Ectodermal cell (in vitro differentiated cells): Measurements from ENCODE around the gene CNBD2. TPM values are rescaled to one million over a fixed set of nuclear protein-coding genes. Genes with fewer than 3 reads are reported as not detected.
A peak's percentile ranks its signal among the peaks of the same experiment; 100 is the strongest.

Experiments used
- H3K27ac ChIP-seq: 2 replicates; pipeline ENCODE4 v1.7.0; 2013; ENCODE audit warnings: mild to moderate bottlenecking, low read depth, low read length; ENCODE audit not compliant: insufficient read depth, poor library complexity, severe bottlenecking
- H3K27me3 ChIP-seq: 2 replicates; pipeline ENCODE4 v1.7.0; 2013; ENCODE audit warnings: mild to moderate bottlenecking, low read length; ENCODE audit not compliant: insufficient read depth, control insufficient read depth, poor library complexity, severe bottlenecking
- H3K36me3 ChIP-seq: one replicate; pipeline ENCODE4 v1.7.0; 2013; ENCODE audit warnings: low read length; ENCODE audit not compliant: control insufficient read depth, insufficient read depth
- H3K4me1 ChIP-seq: one replicate; pipeline ENCODE4 v1.7.0; 2013; ENCODE audit warnings: low read length; ENCODE audit not compliant: control insufficient read depth, insufficient read depth
- H3K4me3 ChIP-seq: 2 replicates; pipeline ENCODE4 v1.7.0; 2013; ENCODE audit warnings: low read depth, low read length, control low read depth; ENCODE audit not compliant: insufficient read depth
- H3K9me3 ChIP-seq: 2 replicates; pipeline ENCODE4 v1.7.0; 2013; ENCODE audit warnings: mild to moderate bottlenecking, low read length, moderate library complexity; ENCODE audit not compliant: control insufficient read depth
- WGBS, 2 experiments: methylation state at CpG; one replicate each; pipeline ENCODE4 v1.1.7; 2013; ENCODE audit warnings: missing lambda C conversion rate in 2 of 2; 5-methylcytosine and 5-hydroxymethylcytosine counted together
- polyA plus RNA-seq, 4 experiments: library from polyadenylated mRNA; stranded (reverse); fragments of 50-300 nt; gene quantifications; one replicate each; pipeline ENCODE4 v1.2.3, GENCODE V29; 2013

The CNBD2 gene
- 6.4 TPM for polyA plus RNA-seq (2013, experiment 1 of 4)
- polyA plus RNA-seq (2013, experiment 2 of 4) = 5.6 TPM
- polyA plus RNA-seq (2013, experiment 3 of 4) = 6.5 TPM
- polyA plus RNA-seq (2013, experiment 4 of 4) = 6.4 TPM

DNA sequence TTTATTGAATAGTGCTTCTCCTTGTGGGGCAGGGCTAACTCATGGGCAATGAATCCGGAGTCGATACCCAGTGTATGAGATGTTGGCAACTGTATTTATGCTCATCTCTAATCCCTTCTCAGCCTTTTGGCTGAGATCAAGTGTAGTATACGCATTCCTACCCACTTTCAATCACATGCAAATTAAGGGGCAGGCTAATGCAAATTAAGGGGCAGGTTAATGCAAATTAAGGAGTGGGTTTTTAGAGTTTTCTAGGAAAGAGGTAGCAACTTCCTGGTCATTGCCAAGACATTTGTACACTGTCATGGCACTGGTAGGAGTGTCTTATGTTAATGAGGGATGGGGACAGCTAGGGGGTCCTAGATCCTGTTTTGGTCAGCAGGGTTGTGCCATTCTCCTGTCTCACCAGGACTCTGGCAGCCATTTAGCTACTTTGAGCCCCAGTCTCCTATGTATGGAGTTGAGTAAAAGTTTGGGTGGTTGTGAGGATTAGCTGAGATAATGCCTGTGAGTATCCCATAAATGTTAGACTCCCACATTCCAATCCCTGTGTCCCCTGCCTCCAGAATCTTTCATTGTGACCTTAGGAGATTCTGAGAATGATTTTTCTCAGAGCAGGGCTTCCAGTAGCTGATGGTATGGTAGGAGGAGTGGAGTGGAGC is at the start of gene CNBD2:
Gene CNBD2 (plus strand): TSS at position 612 of the 662 bp plus-strand sequence. CDS start 173 bp downstream, outside the sequence.
- 92 to 97% methylated on average over 3 of the region's 3 CpGs for WGBS, 2 experiments
- no peaks in the 10 kb centered on the region for H3K9me3 ChIP-seq

GRCh38 chr20:35920523-35920922 is 47.9 kb upstream of the CNBD2 start:
- WGBS, 2 experiments = 95 to 96% methylated on average over 3 of the region's 3 CpGs
- Histone ChIP-seq H3K36me3 (peaks cover 20% of the 10 kb centered on the region), H3K4me3 (no peak overlapping the region), H3K27ac (no peak overlapping the region), H3K27me3 (no peaks in the 10 kb centered on the region), H3K9me3 (no peaks in the 10 kb centered on the region), H3K4me1 (no peaks in the 10 kb centered on the region)

More for the DNA sequence above, at the start of gene CNBD2:
- no peak within 1 kb of the TSS for H3K27ac ChIP-seq
- H3K4me3 ChIP-seq = no peak within 1 kb of the TSS
- H3K4me1 ChIP-seq = no peaks in the 10 kb centered on the region
- no peaks in the 10 kb centered on the region for H3K36me3 ChIP-seq
- no peaks in the 10 kb centered on the region for H3K27me3 ChIP-seq

GRCh38 chr20:35929301-35929700 is 39.1 kb upstream of the CNBD2 start:
- 92 to 97% methylated on average over 2 of the region's 2 CpGs for WGBS, 2 experiments
- Histone ChIP-seq H3K27me3 (no peaks in the 10 kb centered on the region), H3K36me3 (peaks cover 16% of the 10 kb centered on the region), H3K4me1 (no peaks in the 10 kb centered on the region), H3K27ac (no peak overlapping the region), H3K9me3 (no peaks in the 10 kb centered on the region), H3K4me3 (no peak overlapping the region)

DNA sequence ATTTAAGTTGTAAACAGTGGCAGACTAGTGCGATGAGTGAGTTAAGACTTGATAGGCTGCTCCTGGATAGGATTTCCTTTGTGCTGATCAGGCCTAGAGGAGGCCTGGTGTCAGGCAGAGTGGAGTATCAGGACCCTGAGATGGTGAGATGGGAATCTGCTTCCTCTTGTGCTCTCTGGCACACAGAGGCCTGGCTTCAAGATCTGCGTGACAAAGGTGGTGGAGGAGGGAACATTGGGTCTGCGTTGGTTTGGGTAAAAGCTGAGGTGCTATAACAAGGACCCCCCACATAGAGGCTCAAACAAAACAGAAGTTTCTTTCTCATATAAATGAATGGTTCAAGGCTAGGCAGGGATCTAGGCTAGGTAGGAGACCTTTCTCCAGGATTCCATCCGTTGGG is 34.3 kb upstream of the CNBD2 start:
- Histone ChIP-seq H3K27ac (no peak overlapping the region), H3K4me3 (no peak overlapping the region), H3K4me1 (no peaks in the 10 kb centered on the region), H3K36me3 (peaks cover 4% of the 10 kb centered on the region), H3K9me3 (no peaks in the 10 kb centered on the region), H3K27me3 (no peaks in the 10 kb centered on the region)
- 53 to 67% methylated on average over 4 of the region's 4 CpGs for WGBS, 2 experiments

DNA sequence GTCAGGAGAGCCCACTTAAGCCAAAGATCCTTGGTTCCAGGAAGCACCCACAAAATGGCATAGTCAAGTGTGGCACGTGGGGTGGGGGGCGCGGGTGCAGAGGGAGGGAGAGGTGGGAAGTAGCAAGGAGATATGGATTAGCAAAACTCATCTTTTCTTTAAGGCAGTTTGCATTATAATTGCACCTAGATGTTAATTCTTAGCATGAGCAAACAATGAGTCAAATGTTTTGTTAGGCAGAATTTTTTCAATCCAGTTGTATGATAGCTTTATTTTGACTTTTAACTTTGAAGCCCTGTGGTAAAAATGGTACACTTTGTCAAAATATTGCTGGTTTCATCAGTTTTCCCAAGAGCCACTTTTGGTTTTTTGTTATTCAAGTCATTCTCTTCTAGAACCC is 29.1 kb upstream of the CNBD2 start:
- H3K36me3 ChIP-seq = peaks cover 11% of the 10 kb centered on the region
- no peak overlapping the region for H3K27ac ChIP-seq
- no peaks in the 10 kb centered on the region for H3K27me3 ChIP-seq
- H3K4me3 ChIP-seq = no peak overlapping the region
- WGBS, 2 experiments = 87 to 89% methylated on average over 3 of the region's 3 CpGs
- H3K4me1 ChIP-seq = no peaks in the 10 kb centered on the region
- no peaks in the 10 kb centered on the region for H3K9me3 ChIP-seq

DNA sequence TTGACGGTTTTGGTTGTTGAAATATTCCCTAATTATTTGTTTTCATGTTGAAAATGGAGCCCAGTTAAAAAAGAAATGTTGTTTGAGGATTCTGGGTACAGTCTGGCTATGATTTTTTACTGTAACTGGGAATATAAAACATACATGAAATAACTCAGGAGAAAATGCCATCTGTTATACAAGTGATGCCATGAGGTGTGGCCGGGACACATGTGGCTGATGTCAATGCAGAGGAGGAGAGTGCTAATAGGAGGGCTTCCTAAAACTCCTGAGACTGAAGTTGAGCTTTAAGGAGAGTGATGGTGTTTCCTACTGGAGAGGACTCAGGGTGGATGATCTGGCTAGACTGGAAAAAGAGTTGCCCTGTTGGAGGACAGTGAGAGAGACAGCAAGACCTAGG is 26.8 kb upstream of the CNBD2 start:
- Histone ChIP-seq H3K4me1 (no peaks in the 10 kb centered on the region), H3K9me3 (no peaks in the 10 kb centered on the region), H3K4me3 (no peak overlapping the region), H3K27ac (peak overlapping the region; percentile 61), H3K36me3 (peaks cover 11% of the 10 kb centered on the region), H3K27me3 (no peaks in the 10 kb centered on the region)
- WGBS, 2 experiments = 93 to 98% methylated on average over 2 of the region's 2 CpGs

DNA sequence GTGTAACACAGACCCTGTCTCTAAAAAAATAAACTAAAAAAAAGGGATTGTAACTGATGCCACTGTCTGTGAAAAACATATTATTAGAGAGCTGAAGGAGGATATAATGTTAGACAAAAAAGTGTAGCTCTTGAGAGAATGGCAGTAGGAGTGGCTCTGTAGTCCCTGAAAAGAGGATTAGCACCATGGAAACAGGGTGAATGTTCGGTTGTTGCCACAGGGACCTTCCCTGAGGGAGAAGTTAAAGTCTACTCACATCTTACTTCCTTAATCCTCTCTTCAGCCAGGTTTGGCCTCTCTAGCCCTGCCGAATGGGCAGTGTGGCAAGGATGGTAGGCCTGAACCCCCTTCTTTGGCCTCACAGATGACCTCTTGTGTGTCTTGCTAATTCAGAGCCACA is 26.1 kb upstream of the CNBD2 start:
- peaks cover 11% of the 10 kb centered on the region for H3K36me3 ChIP-seq
- 52 to 54% methylated on average over 2 of the region's 2 CpGs for WGBS, 2 experiments
- no peaks in the 10 kb centered on the region for H3K27me3 ChIP-seq
- H3K4me3 ChIP-seq = no peak overlapping the region
- H3K27ac ChIP-seq = peak overlapping the region; percentile 61
- H3K9me3 ChIP-seq = no peaks in the 10 kb centered on the region
- H3K4me1 ChIP-seq = no peaks in the 10 kb centered on the region

DNA sequence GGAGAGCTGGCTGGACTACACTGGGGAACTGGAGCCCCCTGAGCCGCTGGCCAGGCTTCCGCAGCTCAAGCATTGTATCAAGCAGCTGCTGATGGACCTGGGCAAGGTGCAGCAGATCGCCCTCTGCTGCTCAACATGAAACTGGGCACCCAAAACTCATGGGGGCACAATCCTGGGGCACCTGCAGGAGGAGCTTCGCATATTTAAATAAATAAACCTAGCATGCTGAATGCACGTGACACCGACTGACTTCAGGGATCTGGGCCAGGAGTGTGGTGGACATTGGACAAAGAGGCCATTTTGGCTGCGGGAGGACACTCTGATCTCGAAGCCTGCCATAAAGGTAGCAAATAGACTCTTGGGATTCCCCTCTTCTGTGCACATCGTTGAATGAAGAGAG is 20.9 kb upstream of the CNBD2 start:
- Histone ChIP-seq H3K27me3 (no peaks in the 10 kb centered on the region), H3K9me3 (no peaks in the 10 kb centered on the region), H3K27ac (no peak overlapping the region), H3K4me3 (no peak overlapping the region), H3K36me3 (no peaks in the 10 kb centered on the region), H3K4me1 (no peaks in the 10 kb centered on the region)
- 81 to 82% methylated on average over 9 of the region's 9 CpGs for WGBS, 2 experiments

DNA sequence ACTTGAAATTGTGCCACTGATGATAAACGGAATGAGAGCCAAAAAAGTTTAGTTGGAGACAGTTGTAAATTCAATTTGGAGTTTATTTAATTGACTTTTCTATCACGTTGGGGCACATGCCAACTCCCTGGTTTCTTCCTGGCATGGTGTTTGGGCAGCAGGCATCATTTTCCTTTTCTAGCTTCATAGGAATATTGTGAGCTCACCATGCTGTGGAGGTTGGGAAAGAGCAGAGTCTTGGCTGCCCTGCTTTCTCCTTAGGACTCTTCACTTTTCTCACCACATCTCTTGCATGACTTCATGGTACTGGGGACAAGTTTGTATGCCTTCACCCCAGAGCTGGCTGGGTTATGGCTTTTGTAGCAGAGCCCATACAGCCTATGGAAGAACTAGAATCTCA is 20.5 kb upstream of the CNBD2 start:
- no peak overlapping the region for H3K4me3 ChIP-seq
- H3K36me3 ChIP-seq = no peaks in the 10 kb centered on the region
- no peaks in the 10 kb centered on the region for H3K4me1 ChIP-seq
- no peaks in the 10 kb centered on the region for H3K27me3 ChIP-seq
- no peaks in the 10 kb centered on the region for H3K9me3 ChIP-seq
- 96 to 99% methylated on average over 2 of the region's 2 CpGs for WGBS, 2 experiments
- H3K27ac ChIP-seq = no peak overlapping the region

DNA sequence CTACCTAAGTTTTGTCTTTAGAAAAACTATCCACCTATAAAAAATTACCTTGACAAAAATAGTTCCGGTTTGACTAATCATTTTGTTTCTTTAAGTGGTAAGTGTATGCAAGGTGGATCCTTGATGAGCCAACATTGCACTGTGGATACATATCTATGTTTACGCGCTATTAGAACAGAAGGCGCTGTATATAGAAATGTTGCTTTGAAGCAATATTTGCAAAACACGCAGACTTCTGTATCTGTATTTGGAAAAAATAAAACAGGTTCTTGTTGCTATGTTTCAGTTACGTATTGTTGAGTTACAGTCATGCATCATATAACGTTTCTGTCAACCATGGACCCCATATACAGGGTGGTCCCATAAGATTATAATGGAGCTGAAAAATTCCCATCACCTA is 18.3 kb upstream of the CNBD2 start:
- Histone ChIP-seq H3K36me3 (no peaks in the 10 kb centered on the region), H3K27me3 (no peaks in the 10 kb centered on the region), H3K27ac (no peak overlapping the region), H3K4me1 (no peaks in the 10 kb centered on the region), H3K9me3 (no peaks in the 10 kb centered on the region), H3K4me3 (no peak overlapping the region)
- 96 to 98% methylated on average over 7 of the region's 7 CpGs for WGBS, 2 experiments
